K562 (cell line): Measurements from ENCODE around the gene MROH8. TPM values are rescaled to one million over a fixed set of nuclear protein-coding genes. Genes with fewer than 3 reads are reported as not detected.
A peak's percentile ranks its signal among the peaks of the same experiment; 100 is the strongest.

Source experiments
- BCLAF1 ChIP-seq, 2 experiments: fragments of 450-650 bp in 1 of 2; IDR thresholded peaks; 2 replicates each; pipeline ENCODE4 v1.6.1; 2011 to 2017; ENCODE audit warnings: low read depth in 2 of 2, antibody characterized with exemption in 1 of 2, borderline replicate concordance in 1 of 2, low read length in 1 of 2, mild to moderate bottlenecking in 1 of 2, mixed read lengths in 1 of 2; ENCODE audit not compliant: control insufficient read depth in 1 of 2
- IRF2 ChIP-seq: sonication (generic); formaldehyde crosslinking; IDR thresholded peaks from 2 replicates; pipeline ENCODE4 v1.8.1; 2022; ENCODE audit warnings: mild to moderate bottlenecking, missing genetic modification reagents
- KDM1A ChIP-seq, 2 experiments: fragments of 450-650 bp; IDR thresholded peaks; 2 replicates each; pipeline ENCODE4 v1.6.1; 2016; ENCODE audit warnings: mild to moderate bottlenecking in 2 of 2
- NKRF ChIP-seq: fragments of 450-650 bp; IDR thresholded peaks from 2 replicates; pipeline ENCODE4 v1.6.1; 2016; ENCODE audit warnings: borderline replicate concordance
- SMAD4 ChIP-seq: fragments of 250-450 bp; sonication (Bioruptor Pico); conservative IDR thresholded peaks from 2 replicates; pipeline ENCODE4 v1.8.0; 2021; ENCODE audit warnings: inconsistent platforms, mild to moderate bottlenecking, moderate library complexity
- TEAD1 ChIP-seq, 2 experiments: fragments of 450-650 bp in 1 of 2; sonication (generic) in 1 of 2; formaldehyde crosslinking; IDR thresholded peaks; 2 replicates each; pipeline versions ENCODE4 v1.4.0 to v1.8.0; 2020 to 2022; ENCODE audit warnings: mild to moderate bottlenecking in 2 of 2, missing genetic modification reagents in 1 of 2
- ZNF395 ChIP-seq: fragments of 200-800 bp; sonication (Bioruptor generic); IDR thresholded peaks from 2 replicates; pipeline ENCODE4 v1.6.1; 2017; ENCODE audit warnings: missing genetic modification characterization, missing compliant biosample characterization
- ZNF431 ChIP-seq: sonication (generic); formaldehyde crosslinking; IDR thresholded peaks from 2 replicates; pipeline ENCODE4 v1.8.0; 2022; ENCODE audit warnings: mild to moderate bottlenecking, missing genetic modification reagents
- ZNF644 ChIP-seq: fragments of 200-800 bp; sonication (Bioruptor generic); IDR thresholded peaks from 2 replicates; pipeline ENCODE4 v1.6.1; 2016; ENCODE audit warnings: low read depth, missing genetic modification characterization, missing compliant biosample characterization
- polyA plus RNA-seq, 8 experiments: library from polyadenylated mRNA; depleted of rRNA in 4 of 8; stranded (reverse) in 5 of 8; unstranded in 3 of 8; fragments of >200 nt; fragmentation: Nextera tagmentation in 2 of 8; fragmentation: Illumina TruSeq in 1 of 8; extraction: Ambion mirVana in 2 of 8; extraction: Trizol in 1 of 8; gene quantifications; 2 replicates each; pipeline versions ENCODE4 v1.2.1 to v1.2.3, GENCODE V29; 2011 to 2014; ENCODE audit warnings: inconsistent platforms in 1 of 8, missing spikeins in 1 of 8
- total RNA-seq, 7 experiments: library from RNA; depleted of rRNA in 6 of 7; stranded (reverse); fragments of >200 nt in 6 of 7; fragmentation: Illumina TruSeq in 2 of 7; extraction: Trizol in 2 of 7; gene quantifications; 2 replicates each; pipeline versions ENCODE4 v1.2.1 to v1.2.3, GENCODE V29; 2011 to 2021; ENCODE audit warnings: low replicate concordance in 1 of 7
- TF ChIP-seq, protein P1 (sequence below): sonication (generic); formaldehyde crosslinking; IDR thresholded peaks from 2 replicates; pipeline ENCODE4 v1.8.1; 2023; ENCODE audit warnings: mild to moderate bottlenecking, missing genetic modification reagents
- TF ChIP-seq, protein P2 (sequence below), 2 experiments: IDR thresholded peaks; 2 replicates each; pipeline ENCODE4 v1.6.1; 2011; ENCODE audit warnings: borderline replicate concordance in 1 of 2, control low read depth in 1 of 2, low read depth in 1 of 2, low read length in 1 of 2, mild to moderate bottlenecking in 1 of 2, mixed read lengths in 1 of 2, moderate library complexity in 1 of 2; ENCODE audit not compliant: insufficient read depth in 1 of 2, insufficient read length in 1 of 2, poor library complexity in 1 of 2, severe bottlenecking in 1 of 2; ENCODE audit errors: extremely low read depth in 1 of 2
- TF ChIP-seq, protein P3 (sequence below): sonication (generic); formaldehyde crosslinking; IDR thresholded peaks from 2 replicates; pipeline ENCODE4 v1.8.0; 2022; ENCODE audit warnings: mild to moderate bottlenecking, missing genetic modification reagents

The MROH8 gene
- total and polyA plus RNA-seq, 9 of the 15 experiments (the other 6 are each of a cell fraction or from before 2014, with no cell fraction given) = 0.21 to 1.5 (median 0.78) TPM

DNA sequence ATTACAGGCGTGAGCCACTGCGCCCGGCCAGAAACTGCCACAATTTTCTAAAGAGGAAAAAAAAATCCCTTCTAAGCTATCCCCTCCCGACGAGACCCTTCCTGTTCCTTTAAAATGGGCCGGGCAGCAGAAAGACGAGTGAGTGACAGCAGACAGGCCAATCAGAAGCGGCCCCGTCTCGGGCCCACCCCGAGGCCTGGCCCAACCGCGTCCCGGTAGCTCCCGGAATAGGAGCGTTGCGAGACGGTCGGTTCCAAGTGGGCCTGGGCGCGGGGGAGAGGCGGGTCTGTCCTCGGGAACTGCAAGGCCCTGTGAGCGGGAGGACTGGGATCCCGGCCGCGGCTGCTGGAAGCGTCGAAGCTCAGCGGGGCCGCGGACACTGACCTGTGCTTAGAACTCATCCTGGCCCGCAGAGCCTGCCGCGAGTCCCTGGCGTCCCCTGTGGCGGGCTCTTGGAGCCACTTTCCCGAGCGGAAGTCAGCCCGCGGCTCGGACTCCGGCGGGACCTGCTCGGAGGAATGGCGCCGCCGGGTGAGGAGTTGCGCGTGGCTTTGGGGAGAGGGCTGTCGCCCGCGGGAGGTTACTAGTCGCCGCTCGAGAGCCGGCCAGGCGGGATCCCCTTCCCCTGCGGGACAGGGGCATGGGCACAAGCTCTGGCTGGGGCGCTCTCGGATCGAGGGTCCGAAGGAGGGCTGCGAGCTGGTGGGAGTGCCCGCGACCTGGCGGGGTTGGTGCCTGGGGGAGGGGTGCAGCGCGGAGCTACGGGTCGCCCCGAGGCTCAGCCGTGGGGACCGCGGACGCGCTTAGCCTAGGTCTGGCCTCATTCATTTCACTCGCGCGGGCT, at the start of gene MROH8, which contains the start of gene RPN2 (continued):
- TF ChIP-seq NKRF = peak; percentile 54; the same call in 1 of the 2 replicates
- no peak for TF ChIP-seq ZNF644 (tag)
- TF ChIP-seq, protein P1, sequence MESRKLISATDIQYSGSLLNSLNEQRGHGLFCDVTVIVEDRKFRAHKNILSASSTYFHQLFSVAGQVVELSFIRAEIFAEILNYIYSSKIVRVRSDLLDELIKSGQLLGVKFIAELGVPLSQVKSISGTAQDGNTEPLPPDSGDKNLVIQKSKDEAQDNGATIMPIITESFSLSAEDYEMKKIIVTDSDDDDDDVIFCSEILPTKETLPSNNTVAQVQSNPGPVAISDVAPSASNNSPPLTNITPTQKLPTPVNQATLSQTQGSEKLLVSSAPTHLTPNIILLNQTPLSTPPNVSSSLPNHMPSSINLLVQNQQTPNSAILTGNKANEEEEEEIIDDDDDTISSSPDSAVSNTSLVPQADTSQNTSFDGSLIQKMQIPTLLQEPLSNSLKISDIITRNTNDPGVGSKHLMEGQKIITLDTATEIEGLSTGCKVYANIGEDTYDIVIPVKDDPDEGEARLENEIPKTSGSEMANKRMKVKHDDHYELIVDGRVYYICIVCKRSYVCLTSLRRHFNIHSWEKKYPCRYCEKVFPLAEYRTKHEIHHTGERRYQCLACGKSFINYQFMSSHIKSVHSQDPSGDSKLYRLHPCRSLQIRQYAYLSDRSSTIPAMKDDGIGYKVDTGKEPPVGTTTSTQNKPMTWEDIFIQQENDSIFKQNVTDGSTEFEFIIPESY (CRISPR knock-in tag) = 0 out of 2 replicates have a peak, but pooled peaks have one; percentile 10
- TF ChIP-seq TEAD1 (CRISPR knock-in tag; IDR thresholded peaks at IDR 0.05) = 0 out of 4 replicates have a peak, but pooled peaks of 1 of the 2 experiments have one; percentile 10
- TF ChIP-seq KDM1A (IDR thresholded peaks at IDR 0.05) = no peak
- TF ChIP-seq ZNF431 (CRISPR knock-in tag) = peak; percentile 17; the same call in 1 of the 2 replicates
- no peak for TF ChIP-seq IRF2 (CRISPR knock-in tag)
- TF ChIP-seq, protein P2, sequence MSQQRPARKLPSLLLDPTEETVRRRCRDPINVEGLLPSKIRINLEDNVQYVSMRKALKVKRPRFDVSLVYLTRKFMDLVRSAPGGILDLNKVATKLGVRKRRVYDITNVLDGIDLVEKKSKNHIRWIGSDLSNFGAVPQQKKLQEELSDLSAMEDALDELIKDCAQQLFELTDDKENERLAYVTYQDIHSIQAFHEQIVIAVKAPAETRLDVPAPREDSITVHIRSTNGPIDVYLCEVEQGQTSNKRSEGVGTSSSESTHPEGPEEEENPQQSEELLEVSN (IDR thresholded peaks at IDR 0.05; ENCODE audit: borderline replicate concordance in 1 of 2, extremely low read depth in 1 of 2, insufficient read depth in 1 of 2, insufficient read length in 1 of 2, low read depth in 1 of 2, low read length in 1 of 2, poor library complexity in 1 of 2, severe bottlenecking in 1 of 2) = peak in 1 of 2 experiments; percentile 21
- peak in 1 of 2 experiments; percentile 97; a peak in 2 of 4 replicates for TF ChIP-seq BCLAF1 (IDR thresholded peaks at IDR 0.05; ENCODE audit: borderline replicate concordance in 1 of 2, control insufficient read depth in 1 of 2, low read depth in 2 of 2, low read length in 1 of 2)
- TF ChIP-seq, protein P3, sequence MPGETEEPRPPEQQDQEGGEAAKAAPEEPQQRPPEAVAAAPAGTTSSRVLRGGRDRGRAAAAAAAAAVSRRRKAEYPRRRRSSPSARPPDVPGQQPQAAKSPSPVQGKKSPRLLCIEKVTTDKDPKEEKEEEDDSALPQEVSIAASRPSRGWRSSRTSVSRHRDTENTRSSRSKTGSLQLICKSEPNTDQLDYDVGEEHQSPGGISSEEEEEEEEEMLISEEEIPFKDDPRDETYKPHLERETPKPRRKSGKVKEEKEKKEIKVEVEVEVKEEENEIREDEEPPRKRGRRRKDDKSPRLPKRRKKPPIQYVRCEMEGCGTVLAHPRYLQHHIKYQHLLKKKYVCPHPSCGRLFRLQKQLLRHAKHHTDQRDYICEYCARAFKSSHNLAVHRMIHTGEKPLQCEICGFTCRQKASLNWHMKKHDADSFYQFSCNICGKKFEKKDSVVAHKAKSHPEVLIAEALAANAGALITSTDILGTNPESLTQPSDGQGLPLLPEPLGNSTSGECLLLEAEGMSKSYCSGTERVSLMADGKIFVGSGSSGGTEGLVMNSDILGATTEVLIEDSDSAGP = peak; percentile 93
- peak; percentile 79 for TF ChIP-seq ZNF395 (CRISPR knock-in tag)
- TF ChIP-seq SMAD4 = peak; percentile 89
